ENCODE measurements around the gene ZBTB7C. TPM values are rescaled to one million over a fixed set of nuclear protein-coding genes. Genes with fewer than 3 reads are reported as not detected.

Gene ZBTB7C
- total and polyA plus RNA-seq, 2 experiments from 2014 or later: 2.3 to 5.5 TPM

DNA sequence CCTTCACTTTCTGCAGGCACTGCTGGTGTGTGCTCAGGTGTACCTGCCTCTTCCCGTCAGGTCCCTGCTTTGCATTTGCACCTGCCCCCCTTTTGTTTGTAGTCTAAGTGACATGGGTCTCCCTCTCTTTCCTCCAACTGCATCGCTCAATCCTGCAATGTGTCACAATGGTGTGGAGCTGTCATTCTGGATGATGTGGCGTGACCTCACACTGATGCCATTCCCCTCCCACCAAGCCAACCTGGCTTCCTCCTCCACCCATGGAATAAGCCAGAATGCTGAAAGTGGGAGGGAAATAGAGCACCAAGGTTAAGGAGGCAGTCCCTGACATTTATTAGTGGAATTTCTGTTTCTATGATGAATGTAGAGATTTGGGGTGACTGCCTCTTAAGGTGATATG, 156.7 kb downstream of the ZBTB7C start:
- Histone ChIP-seq H3K36me3 (no peaks in the 10 kb centered on the region), H3K4me1 (ENCODE audit: low read depth) (no peaks in the 10 kb centered on the region), H3K9me3 (ENCODE audit: low read depth) (no peaks in the 10 kb centered on the region), H3K27me3 (no peaks in the 10 kb centered on the region), H3K4me3 (no peak overlapping the region), H3K27ac (no peak overlapping the region)
- no peak for TF ChIP-seq CTCF (IDR thresholded peaks at IDR 0.05; ENCODE audit: low read depth, low read length)
- DNase-seq (ENCODE audit: low read depth in 1 of 2, low spot score in 1 of 2): no peak

DNA sequence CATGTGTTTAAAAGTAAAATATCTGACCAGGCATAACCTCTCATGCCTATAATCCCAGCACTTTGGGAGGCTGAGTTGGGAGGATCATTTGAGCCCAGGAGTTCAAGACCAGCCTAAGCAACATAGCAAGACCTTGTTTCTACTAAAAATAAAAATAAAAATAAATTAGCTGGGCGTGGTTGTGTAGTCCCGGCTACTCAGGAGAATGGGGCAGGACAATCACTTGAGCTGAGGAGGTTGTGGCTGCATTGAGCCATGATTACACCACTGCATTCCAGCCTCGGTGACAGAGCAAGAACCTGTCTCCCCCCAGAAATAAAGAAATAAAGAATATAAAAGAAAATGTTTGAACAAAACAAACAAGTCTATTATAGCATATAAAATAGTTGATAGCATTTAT, 158.3 kb downstream of the ZBTB7C start:
- Histone ChIP-seq H3K4me1 (ENCODE audit: low read depth) (no peaks in the 10 kb centered on the region), H3K27ac (no peak overlapping the region), H3K36me3 (no peaks in the 10 kb centered on the region), H3K27me3 (no peaks in the 10 kb centered on the region), H3K4me3 (no peak overlapping the region), H3K9me3 (ENCODE audit: low read depth) (no peaks in the 10 kb centered on the region)
- TF ChIP-seq CTCF (IDR thresholded peaks at IDR 0.05; ENCODE audit: low read depth, low read length): no peak
- DNase-seq (ENCODE audit: low read depth in 1 of 2, low spot score in 1 of 2): no peak

GRCh38 chr18:48250362-48250907, 158.7 kb downstream of the ZBTB7C start:
- H3K36me3 ChIP-seq: no peaks in the 10 kb centered on the region
- H3K9me3 ChIP-seq (ENCODE audit: low read depth): no peaks in the 10 kb centered on the region
- DNase-seq (ENCODE audit: low read depth in 1 of 2, low spot score in 1 of 2): no peak
- H3K4me1 ChIP-seq (ENCODE audit: low read depth): no peaks in the 10 kb centered on the region
- H3K4me3 ChIP-seq: no peak overlapping the region
- H3K27ac ChIP-seq: no peak overlapping the region
- TF ChIP-seq CTCF (IDR thresholded peaks at IDR 0.05; ENCODE audit: low read depth, low read length): no peak
- H3K27me3 ChIP-seq: no peaks in the 10 kb centered on the region

- TF ChIP-seq CTCF (IDR thresholded peaks at IDR 0.05; ENCODE audit: low read depth, low read length): no peak
- DNase-seq (ENCODE audit: low read depth in 1 of 2, low spot score in 1 of 2): no peak
- Histone ChIP-seq H3K4me1 (ENCODE audit: low read depth) (no peaks in the 10 kb centered on the region), H3K4me3 (no peak overlapping the region), H3K27ac (no peak overlapping the region), H3K9me3 (ENCODE audit: low read depth) (no peaks in the 10 kb centered on the region), H3K27me3 (no peaks in the 10 kb centered on the region), H3K36me3 (no peaks in the 10 kb centered on the region)
These were observed 159.3 kb downstream of the ZBTB7C start for GRCh38 chr18:48249854-48250253.

- no peak for TF ChIP-seq CTCF (IDR thresholded peaks at IDR 0.05; ENCODE audit: low read depth, low read length)
- Histone ChIP-seq H3K27me3 (no peaks in the 10 kb centered on the region), H3K27ac (no peak overlapping the region), H3K4me1 (ENCODE audit: low read depth) (no peaks in the 10 kb centered on the region), H3K9me3 (ENCODE audit: low read depth) (no peaks in the 10 kb centered on the region), H3K36me3 (no peaks in the 10 kb centered on the region), H3K4me3 (no peak overlapping the region)
- DNase-seq (ENCODE audit: low read depth in 1 of 2, low spot score in 1 of 2): no peak
These were observed 164.7 kb downstream of the ZBTB7C start for GRCh38 chr18:48244530-48244929.

GRCh38 chr18:48238636-48239035, 170.5 kb downstream of the ZBTB7C start:
- TF ChIP-seq CTCF (IDR thresholded peaks at IDR 0.05; ENCODE audit: low read depth, low read length): no peak
- no peaks in the 10 kb centered on the region for H3K36me3 ChIP-seq
- H3K27me3 ChIP-seq: no peaks in the 10 kb centered on the region
- H3K27ac ChIP-seq: no peak overlapping the region
- H3K9me3 ChIP-seq (ENCODE audit: low read depth): no peaks in the 10 kb centered on the region
- DNase-seq (ENCODE audit: low read depth in 1 of 2, low spot score in 1 of 2): peak in 1 of 2 donors; percentile 46
- H3K4me1 ChIP-seq (ENCODE audit: low read depth): no peaks in the 10 kb centered on the region
- H3K4me3 ChIP-seq: no peak overlapping the region

Data from cardiac muscle cell (in vitro differentiated cells and primary cell).